Measurements from ENCODE around the gene MVK. TPM values are rescaled to one million over a fixed set of nuclear protein-coding genes. Genes with fewer than 3 reads are reported as not detected.

MVK gene
- total and polyA plus RNA-seq, 7 donors, result 9.1 to 40.8 (median 13.8) TPM

DNA sequence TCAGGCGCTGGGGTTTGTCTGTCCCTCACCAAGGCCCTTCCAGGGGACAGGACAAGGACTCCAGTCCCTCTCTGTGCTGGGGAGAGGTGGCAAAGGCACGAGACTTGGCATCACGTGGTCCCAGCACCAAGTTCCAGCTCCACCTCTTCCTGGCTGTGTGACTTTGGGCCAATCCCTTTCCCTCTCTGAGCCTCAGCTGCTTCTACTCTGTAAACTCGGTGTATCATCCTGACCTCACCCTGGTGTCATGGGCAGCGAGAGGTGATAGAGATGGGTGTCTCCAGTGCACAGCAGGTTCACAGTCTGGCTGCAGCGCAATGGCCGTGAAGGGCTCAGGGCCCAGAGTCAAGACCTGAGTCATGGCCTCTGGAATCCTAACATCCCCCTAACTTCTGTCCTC is 54.0 kb downstream of the MVK start:
- H3K4me3 ChIP-seq, result no peak overlapping the region
- DNase-seq, result no peak
- no peaks in the 10 kb centered on the region for H3K9me3 ChIP-seq
- H3K36me3 ChIP-seq, result no peaks in the 10 kb centered on the region
- H3K4me1 ChIP-seq, result no peaks in the 10 kb centered on the region
- TF ChIP-seq, protein P1, sequence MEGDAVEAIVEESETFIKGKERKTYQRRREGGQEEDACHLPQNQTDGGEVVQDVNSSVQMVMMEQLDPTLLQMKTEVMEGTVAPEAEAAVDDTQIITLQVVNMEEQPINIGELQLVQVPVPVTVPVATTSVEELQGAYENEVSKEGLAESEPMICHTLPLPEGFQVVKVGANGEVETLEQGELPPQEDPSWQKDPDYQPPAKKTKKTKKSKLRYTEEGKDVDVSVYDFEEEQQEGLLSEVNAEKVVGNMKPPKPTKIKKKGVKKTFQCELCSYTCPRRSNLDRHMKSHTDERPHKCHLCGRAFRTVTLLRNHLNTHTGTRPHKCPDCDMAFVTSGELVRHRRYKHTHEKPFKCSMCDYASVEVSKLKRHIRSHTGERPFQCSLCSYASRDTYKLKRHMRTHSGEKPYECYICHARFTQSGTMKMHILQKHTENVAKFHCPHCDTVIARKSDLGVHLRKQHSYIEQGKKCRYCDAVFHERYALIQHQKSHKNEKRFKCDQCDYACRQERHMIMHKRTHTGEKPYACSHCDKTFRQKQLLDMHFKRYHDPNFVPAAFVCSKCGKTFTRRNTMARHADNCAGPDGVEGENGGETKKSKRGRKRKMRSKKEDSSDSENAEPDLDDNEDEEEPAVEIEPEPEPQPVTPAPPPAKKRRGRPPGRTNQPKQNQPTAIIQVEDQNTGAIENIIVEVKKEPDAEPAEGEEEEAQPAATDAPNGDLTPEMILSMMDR (IDR thresholded peaks at IDR 0.05), result no peak
- TF ChIP-seq POLR2AphosphoS5 (IDR thresholded peaks at IDR 0.05) (no peak), POLR2A (IDR thresholded peaks at IDR 0.05) (no peak), EP300 (IDR thresholded peaks at IDR 0.05) (no peak)
- intact Hi-C loops (cut with DNase I), result no loop called here
- H3K27ac ChIP-seq, result no peak overlapping the region
- WGBS, 2 donors, result 58 to 78% methylated on average over 7 of the region's 7 CpGs
- peaks cover 0 to 32% (median 17%) of the 10 kb centered on the region in 3 donors for H3K27me3 ChIP-seq

DNA sequence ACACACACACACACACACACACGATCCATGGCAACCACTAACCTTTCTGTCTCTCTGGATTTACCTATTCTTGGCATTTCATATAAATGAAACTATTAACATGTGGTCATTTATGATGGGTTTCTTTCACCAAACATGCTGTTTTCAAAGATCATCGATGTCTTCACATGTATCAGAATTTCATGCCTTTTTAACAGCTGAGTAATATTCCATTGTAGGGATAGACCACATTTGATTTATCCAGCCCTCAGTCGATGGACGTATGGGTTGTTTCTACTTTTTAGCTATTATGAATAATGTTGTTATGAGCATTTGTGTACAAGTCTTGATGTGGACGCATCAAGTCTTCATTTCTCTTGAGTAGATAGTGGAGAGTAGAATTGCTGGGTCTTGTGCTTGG is 56.5 kb downstream of the MVK start:
- no peak overlapping the region for H3K27ac ChIP-seq
- TF ChIP-seq EP300 (IDR thresholded peaks at IDR 0.05) (no peak), POLR2AphosphoS5 (IDR thresholded peaks at IDR 0.05) (no peak), POLR2A (IDR thresholded peaks at IDR 0.05) (no peak)
- TF ChIP-seq, protein P1 (IDR thresholded peaks at IDR 0.05), result no peak
- 90% methylated on average over 5 of the region's 5 CpGs for WGBS, 2 donors
- intact Hi-C loops (cut with DNase I), result no loop called here
- no peaks in the 10 kb centered on the region for H3K4me1 ChIP-seq
- no peak overlapping the region for H3K4me3 ChIP-seq
- H3K27me3 ChIP-seq, result peaks cover 0 to 27% (median 17%) of the 10 kb centered on the region in 3 donors
- no peaks in the 10 kb centered on the region for H3K36me3 ChIP-seq
- DNase-seq, result no peak
- H3K9me3 ChIP-seq, result no peaks in the 10 kb centered on the region

DNA sequence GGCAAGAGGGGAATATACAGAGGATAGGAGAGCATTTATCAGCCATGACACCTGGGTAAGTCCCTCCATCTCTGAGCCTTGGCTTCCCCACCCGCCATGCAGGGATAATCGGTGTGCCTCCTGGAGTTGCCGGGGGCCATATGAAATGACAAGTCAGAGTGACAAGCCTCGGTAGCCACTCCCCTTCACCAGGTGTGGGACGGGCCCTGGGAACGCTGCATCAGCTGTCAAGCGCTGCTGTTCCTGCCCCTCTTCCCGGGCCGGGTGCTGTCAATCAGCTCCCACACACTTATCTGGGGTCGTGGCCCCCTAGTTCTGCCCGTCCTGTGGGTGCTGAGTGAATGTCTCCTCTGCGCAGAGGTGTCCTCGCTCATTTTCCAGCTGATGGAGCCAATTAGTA is 57.2 kb downstream of the MVK start:
- 25 to 54% methylated on average over 13 of the region's 13 CpGs for WGBS, 2 donors
- Histone ChIP-seq H3K4me3 (no peak overlapping the region), H3K9me3 (no peaks in the 10 kb centered on the region), H3K4me1 (no peaks in the 10 kb centered on the region), H3K36me3 (no peaks in the 10 kb centered on the region), H3K27ac (no peak overlapping the region), H3K27me3 (peaks cover 0 to 27% (median 17%) of the 10 kb centered on the region in 3 donors)
- TF ChIP-seq POLR2AphosphoS5 (IDR thresholded peaks at IDR 0.05), result no peak
- no peak for TF ChIP-seq POLR2A (IDR thresholded peaks at IDR 0.05)
- TF ChIP-seq, protein P1 (IDR thresholded peaks at IDR 0.05), result no peak
- TF ChIP-seq EP300 (IDR thresholded peaks at IDR 0.05), result no peak
- intact Hi-C loops (cut with DNase I), result no loop called here
- no peak for DNase-seq

DNA sequence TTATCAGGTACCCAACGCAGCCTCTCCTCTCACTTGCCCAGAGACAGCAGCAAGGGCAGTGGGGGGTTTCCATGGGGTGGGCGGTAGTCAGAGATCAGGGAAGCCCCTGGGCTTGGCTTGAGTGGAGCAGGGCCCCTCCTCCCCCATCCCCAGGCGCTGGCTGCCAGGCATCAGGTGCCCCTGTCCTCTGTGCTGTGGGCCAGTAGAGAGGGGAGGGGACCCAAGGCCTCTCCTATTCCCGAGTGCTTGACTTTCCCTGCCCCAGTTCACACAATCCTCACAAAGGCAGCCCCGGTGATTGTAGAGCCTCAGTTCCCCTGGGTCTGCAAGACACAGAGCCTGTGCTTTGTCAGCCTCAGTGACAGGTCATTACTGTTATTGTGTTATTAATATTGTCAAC is 57.7 kb downstream of the MVK start:
- Histone ChIP-seq H3K36me3 (no peaks in the 10 kb centered on the region), H3K27ac (no peak overlapping the region), H3K9me3 (no peaks in the 10 kb centered on the region), H3K4me1 (no peaks in the 10 kb centered on the region), H3K4me3 (no peak overlapping the region), H3K27me3 (peaks cover 0 to 27% (median 13%) of the 10 kb centered on the region in 3 donors)
- no peak for TF ChIP-seq POLR2AphosphoS5 (IDR thresholded peaks at IDR 0.05)
- no peak for DNase-seq
- intact Hi-C loops (cut with DNase I), result no loop called here
- 60 to 61% methylated on average over 5 of the region's 5 CpGs for WGBS, 2 donors

DNA sequence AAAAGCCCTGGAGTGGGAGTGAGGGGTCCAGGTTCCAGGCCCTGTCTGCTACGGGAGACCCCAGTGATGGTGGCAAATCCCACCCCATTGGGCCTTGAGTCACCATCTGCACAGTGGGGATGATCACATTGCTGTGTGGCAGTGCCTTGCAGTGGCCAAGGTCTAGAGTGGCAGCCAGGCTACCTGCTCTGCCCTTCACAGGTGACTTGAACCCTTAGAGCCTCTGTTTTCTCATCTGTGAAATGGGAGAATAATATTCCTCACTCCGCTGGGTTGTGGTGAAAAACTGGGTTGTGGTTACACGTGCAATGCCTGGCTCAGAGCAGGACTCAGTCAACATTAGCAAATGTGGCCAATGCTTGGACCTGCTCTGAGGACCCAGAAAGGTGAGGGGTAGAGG is 58.2 kb downstream of the MVK start:
- intact Hi-C loops (cut with DNase I), result no loop called here
- 91 to 92% methylated on average over 3 of the region's 3 CpGs for WGBS, 2 donors
- peaks cover 0 to 27% (median 10%) of the 10 kb centered on the region in 3 donors for H3K27me3 ChIP-seq
- no peak overlapping the region for H3K27ac ChIP-seq
- DNase-seq, result no peak
- H3K9me3 ChIP-seq, result no peaks in the 10 kb centered on the region
- TF ChIP-seq EP300 (IDR thresholded peaks at IDR 0.05), result no peak
- TF ChIP-seq, protein P1 (IDR thresholded peaks at IDR 0.05), result no peak
- TF ChIP-seq POLR2AphosphoS5 (IDR thresholded peaks at IDR 0.05), result no peak
- no peak for TF ChIP-seq POLR2A (IDR thresholded peaks at IDR 0.05)
- no peak overlapping the region for H3K4me3 ChIP-seq
- no peaks in the 10 kb centered on the region for H3K36me3 ChIP-seq
- H3K4me1 ChIP-seq, result no peaks in the 10 kb centered on the region
